GM21528 (cell line): ENCODE measurements around the gene PSMC4.

Experiments
- ATAC-seq: cut with Tn5 transposase; IDR thresholded peaks from one replicate; pipeline ENCODE4 v1.9.1; 2021; ENCODE audit warnings: mild to moderate bottlenecking, moderate library complexity; ENCODE audit not compliant: unreplicated experiment, low FRiP score

The PSMC4 gene

DNA sequence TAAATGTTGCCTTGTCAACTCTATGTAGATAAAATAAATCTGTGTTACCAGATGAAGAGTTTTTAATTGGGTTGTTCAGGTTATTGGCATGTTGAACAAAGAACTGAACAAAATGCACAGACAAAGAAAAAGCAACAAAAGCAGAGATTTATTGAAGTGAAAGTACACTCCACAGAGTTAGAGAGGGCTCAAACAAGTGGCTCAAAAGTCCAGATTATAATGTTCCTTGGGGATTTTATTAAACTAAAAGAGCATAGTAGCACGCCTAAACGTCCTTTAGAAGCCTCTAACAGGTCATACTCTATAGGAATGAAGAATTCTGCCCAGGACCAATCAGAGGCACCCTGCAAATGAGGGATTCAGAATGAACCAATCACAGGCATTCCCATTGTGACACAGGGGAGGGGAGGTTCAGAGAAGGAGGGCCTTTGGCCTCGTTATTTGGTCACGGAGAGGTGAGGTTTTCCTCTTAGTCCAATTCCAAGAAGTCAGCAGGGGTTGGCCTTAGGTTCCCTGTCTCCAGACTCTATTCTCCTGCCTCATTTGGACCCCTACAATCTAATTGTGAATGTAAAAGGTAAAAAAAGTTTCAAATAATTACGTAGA is 12.8 kb downstream of the PSMC4 start:
- no peak for ATAC-seq

DNA sequence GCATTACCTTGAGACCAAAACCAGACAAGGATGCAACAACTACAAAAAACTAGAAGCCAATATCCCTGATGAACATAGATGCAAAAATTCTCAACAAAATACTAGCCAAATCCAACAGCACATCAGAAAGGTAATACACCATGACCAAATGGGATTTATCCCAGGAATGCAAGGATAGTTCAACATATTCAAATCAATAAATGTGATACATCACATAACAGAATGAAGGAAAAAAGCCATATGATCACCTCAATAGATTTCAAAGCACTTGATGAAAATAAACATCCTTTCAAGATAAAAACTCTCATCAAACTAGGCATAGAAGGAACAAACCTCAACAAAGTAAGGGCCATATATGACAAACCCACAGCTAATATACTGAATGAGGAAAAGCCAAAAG is 15.7 kb downstream of the PSMC4 start:
- no peak for ATAC-seq

DNA sequence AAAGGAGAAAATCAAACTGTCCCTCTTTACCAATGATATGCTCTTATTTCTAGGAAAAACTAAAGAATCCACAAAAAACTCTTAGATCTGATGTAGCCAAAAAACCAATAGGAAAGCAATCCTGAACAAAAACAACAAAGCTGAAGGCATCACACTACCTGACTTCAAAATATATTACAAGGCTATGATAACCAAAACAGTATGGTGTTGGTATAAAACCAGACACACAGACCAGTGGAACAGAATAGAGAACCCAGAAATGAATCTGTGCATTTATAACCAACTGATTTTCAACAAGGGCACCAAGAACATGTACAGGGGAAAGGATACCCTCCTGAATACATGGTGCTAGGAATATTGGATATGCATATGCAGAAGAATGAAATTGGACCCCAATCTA is 16.2 kb downstream of the PSMC4 start:
- ATAC-seq, result no peak

DNA sequence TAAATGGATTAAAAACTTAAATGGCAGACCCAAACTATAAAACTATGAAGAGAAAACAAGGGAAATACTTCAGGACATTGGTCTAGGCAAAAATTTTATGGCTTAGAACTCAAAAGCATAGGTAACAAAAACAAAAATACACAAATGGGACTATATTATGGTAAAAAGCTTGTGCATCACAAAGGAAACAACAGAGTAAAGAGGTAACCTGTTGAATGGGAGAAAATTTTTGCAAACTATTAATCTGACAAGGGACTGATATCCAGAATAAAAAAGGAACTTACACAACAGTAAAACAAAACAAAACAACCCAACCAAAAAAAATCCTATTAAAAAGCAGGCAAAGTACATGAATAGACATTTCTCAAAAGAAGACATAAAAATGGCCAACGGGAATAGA is 16.6 kb downstream of the PSMC4 start:
- ATAC-seq, result no peak

DNA sequence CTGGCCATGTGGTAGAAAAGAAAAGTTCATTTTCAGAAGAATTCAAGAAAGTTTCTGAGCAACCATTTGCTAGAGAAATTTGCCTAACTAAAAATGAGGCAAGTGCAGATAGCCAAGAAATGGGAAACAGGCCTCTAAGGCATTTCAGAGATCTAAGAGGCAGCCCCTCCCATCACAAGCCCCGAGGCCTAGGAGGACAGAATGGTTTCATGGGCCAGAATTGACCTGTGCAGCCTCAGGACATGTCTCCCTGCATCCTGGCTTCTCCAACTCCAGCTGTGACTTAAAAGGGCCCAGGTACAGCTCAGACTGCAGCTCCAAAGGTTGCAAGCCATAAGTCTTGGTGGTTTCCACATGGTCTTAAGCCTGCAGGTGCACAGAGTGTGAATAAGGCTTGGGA is 22.6 kb downstream of the PSMC4 start:
- ATAC-seq, result no peak

DNA sequence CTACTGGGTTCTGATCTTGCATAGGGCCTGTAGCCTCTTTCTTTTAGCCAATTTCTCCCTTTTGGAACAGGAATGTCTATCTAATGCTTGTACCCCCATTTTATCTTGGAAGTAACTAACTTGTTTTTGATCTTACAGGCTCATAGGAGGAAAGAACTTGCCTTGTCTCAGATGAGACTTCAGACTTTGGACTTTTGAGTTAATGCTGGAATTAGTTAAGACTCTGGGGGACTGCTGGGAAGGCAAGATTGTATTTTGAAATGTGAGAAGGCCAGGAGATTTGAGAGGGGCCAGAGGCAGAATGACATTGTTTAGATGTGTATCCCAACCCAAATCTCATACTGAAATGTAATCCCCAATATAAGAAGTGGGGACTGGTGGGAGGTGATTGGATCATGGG is 23.4 kb downstream of the PSMC4 start:
- ATAC-seq, result no peak

DNA sequence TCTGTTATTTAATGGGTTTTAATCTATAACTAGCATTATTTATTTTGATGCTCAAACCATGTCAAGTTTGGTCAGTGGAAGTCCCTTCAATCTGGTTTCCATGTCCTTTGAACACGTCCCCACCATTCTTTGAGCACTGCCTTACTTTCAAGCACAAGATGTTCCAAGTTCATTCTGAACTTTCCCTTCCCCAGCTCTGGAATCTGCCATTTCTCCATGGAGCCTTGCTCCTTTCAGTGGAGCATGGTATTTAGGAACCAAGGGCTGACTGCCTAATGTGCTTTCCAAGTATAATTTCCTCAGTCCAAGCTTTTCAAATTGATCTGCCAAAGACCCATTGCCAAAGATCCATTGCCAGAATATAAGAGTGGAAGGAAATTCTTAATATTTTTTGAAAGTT is 24.8 kb downstream of the PSMC4 start:
- ATAC-seq, result no peak

DNA sequence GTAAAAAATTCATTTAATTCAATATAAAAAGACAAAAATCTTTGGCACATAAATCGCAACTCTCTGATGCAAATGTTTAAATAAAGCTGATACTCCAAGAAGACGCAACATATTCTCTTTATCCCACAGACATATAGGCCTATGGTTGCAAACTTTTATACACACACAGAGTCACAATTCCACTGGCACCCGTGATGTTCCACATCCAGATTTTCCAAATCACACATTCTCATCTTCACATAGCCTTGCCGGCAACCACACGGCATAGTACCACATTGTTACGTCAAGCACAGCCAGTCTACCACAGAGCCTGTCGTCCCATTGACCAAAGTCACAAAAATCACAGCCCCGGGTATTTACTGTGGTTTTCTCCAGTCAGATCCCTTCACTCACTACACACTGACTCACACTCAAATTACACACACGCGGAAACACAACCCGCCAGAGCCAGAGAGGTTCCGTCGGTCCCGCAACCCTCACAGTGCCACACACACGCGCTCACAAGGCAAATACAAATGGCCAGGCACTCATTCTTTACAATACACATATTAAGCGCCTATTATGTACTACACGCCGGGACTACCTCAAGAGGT is 25.3 kb downstream of the PSMC4 start:
- ATAC-seq, result peak; percentile 35

DNA sequence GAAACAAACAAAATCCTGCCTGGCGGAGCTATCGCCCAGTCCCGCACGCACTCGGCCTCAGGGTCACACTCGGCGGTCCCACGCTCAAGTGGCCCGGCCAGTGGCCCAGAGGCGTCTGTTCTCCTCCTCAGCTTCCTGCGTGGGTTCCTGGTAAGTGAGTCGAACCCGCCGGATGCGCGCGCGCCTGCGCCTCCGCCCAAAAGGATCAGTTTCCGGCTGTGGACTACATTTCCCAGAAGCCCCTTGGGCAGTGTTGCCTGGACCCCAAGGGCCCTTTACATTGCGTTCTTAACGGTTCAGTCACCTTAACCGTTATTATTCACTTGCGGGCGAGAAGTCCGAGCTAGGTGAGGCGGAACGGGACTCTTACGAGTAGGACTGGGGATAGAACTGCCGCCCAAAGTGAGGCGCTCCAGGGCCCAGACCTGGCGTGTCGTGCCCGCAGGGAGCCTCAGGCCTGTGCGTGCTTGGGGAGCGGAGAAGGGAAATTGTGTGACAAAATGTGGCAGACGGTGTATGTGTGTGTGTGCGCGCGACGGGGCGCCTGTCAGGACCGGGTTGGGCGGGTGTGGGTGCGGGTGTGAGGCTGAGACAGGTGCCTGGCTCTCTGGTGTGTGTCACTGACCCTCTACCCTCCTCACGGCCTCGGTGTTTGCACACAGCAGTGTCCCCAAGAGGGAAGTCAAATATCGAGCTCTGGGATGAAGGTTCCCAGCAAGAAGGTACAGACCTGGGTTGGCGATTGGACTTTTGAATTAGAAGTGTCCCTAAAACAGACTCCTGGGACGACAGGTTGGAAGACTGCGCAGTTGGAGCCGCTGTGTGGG is 26.1 kb downstream of the PSMC4 start, which contains the start of gene ZNF546:
Gene ZNF546, plus strand, starts transcription at position 250 of the 827 bp plus-strand sequence. CDS start 1,267 bp downstream, outside the sequence.
- ATAC-seq, result peak; percentile 80

DNA sequence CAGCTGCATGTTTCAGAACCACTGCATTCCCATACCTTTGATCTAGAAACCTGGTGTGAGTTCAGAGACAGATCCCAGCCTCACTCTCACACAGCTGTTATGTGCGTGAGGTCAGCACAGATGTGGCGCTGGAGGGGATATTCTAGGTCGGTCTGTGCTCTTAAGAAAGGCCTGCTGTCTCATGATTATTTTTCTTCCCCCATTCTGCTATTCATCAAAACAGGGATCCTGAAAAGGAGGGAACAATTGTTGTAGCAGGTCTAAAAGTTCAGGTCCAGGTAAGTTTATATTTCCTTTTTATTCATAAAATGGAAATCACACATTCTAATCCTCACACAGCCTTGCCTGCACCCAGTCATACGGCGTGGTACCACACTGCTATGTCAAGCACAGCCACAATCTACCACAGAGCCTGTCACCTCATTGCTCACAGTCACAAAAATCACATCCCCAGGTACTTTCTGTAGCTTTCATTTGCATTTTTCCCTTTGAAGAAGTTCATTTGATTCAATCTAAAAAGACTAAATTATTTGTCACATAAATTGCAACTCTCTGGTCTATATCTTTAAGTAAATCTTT is 26.8 kb downstream of the PSMC4 start:
- ATAC-seq, result no peak

DNA sequence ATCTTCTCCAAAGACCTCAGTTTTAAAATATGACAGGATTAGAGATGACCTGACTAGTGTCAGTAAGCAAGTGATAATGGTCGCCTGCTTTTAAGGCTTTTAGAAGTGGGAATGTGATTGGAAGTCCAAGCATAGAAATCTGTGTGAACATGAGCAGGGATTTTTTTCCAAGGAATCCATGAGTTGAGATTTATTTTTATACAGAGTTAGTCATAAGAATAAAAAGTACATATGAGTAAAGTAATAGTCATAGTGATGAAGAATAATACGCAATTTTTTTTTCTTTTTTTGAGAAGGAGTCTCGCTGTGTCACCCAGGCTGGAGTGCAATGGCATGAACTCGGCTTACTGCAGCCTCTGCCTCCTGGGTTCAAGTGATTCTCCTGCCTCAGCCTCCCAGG is 27.5 kb downstream of the PSMC4 start:
- no peak for ATAC-seq

DNA sequence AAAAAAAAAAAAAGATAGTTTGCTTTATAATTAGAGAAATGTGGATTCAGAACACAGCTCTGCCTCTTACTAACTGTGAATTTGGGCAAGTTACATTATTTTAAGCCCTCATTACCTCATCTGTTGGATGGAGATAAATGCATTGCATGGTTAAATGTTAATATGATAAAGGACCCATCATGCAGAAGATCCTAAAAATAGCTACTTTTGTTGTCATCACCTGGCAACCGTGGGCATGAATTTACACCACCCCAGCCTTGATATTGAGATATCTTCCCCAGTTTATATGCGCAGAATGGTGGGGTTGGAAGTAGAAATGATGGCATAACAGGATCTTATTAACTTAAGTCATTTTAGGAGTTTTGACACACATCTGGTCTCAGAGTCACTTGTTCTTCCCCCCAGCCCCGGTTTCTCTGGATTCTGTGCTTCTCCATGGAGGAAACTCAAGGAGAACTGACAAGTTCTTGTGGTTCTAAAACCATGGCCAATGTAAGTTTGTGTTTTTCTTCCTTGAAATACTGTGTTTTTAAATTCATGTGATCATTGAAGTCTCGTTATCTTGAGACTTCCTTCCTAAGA is 34.8 kb downstream of the PSMC4 start:
- ATAC-seq, result no peak

DNA sequence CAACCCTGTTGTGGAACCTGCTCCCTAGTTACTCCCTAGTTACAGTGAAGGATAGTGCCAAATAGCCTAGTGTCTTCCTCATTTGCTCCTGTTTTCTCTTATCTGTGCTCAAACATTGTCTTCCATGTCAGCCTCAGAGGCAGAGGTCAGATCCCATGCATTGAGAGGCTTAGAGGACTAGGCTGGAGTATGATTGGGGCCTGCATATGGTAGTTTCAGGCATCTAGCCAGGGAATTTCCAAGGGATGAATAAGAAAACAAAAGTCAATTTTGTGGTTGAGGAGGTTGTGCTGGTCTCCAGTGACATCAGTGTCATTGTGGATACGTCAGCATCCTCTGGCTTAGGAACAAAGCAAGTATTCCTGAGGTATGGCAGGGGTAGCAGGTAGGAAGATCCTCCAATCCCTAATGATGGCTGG is 35.3 kb downstream of the PSMC4 start:
- no peak for ATAC-seq

DNA sequence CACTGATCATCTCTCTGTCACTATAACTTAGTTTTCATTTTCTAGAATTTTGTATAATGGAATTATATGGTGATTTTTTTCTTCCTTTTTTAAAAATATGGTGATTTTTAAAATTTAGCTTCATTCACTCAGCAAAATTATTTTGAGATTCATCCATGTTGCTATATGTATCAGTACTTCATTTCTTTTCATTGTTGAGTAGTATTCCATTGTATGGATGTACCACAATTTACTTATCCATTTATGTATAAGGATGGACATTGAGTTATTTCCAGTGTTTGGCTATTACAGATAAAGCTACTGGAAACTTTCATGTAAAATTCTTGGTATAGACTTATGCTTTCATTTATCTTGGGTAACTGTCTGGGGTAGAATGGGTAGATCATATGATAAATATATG is 38.7 kb downstream of the PSMC4 start:
- no peak for ATAC-seq

DNA sequence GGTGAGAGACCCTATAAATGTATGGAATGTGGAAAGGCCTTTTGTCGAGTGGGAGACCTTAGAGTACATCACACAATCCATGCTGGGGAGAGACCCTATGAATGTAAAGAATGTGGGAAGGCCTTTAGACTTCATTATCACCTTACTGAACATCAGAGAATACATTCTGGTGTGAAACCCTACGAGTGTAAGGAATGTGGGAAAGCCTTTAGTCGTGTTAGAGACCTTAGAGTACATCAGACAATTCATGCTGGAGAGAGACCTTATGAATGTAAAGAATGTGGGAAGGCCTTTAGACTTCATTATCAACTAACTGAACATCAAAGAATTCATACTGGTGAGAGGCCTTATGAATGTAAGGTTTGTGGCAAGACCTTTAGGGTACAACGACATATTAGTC is 43.0 kb downstream of the PSMC4 start:
- ATAC-seq, result no peak

DNA sequence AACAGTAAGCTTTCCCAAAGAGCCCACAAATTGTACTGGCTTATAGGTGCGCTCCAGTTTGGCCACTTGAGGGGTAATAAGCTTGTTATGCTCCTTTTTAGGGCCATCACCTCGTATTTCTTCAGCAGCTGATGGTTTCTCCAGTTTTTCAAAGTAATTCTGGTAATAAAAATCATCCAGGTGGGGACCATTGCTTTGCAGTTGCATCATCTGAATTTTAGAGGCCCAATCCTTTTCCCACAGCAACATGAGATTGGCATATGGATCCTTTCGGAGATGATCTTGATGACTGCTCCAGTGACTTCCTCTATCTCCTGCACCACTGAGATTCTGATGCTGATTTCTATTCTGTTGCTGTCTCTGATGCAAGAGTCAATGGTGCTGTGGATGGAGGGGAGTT is 53.0 kb downstream of the PSMC4 start:
- ATAC-seq, result no peak

DNA sequence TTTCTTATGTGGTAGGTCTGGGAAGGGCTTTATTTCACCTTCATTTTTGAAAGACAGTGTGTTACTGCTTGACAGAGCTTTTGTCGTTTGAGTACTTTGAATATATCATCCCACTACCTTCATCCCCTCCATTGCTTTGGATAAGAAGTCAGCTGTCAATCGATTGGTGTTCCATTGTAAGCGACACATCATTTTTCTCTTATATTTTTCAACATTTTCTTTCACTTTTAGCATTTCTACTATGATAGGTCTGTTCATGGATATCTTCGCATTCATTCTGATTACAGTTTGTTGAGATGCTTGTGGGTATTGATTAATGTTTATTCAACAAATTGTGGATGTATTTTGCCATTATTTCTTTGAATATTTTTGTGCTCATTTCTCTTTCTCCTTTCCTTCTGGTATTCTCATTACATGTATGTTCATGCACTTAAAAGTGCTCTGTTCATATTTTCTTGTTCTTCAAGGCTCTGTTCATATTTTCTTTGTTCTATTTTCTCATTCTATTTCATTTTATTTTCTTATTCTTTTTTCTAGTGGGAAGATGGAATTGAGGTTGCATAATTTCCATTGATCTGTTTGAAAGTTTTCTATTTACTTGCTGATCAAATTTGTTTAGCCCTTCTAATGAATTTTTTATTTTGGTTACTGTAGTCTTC is 55.1 kb downstream of the PSMC4 start:
- ATAC-seq, result no peak

DNA sequence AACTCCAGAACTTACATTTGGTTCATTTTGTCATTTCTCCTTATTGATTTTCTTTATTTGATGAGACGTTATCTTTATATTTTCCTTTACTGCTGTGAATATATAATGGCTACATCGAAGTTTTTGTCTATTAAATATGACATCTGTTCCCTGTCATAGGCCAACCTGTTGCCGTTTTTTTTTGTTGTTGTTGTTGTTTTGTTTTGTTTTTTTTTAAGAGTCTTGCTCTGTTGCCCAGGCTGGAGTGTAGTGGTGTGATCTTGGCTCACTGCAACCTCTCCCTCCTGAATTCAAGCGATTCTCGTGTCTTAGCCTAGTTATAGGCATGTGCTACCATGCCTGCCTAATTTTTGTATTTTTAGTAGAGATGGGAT is 55.6 kb downstream of the PSMC4 start:
- no peak for ATAC-seq
